Neural crest cell (in vitro differentiated cells): ENCODE measurements around the gene GHSR. TPM values are rescaled to one million over a fixed set of nuclear protein-coding genes. Genes with fewer than 3 reads are reported as not detected.

Experiments used
- DNase-seq: peaks from one replicate; pipeline ENCODE4 v3.0.0; 2021; ENCODE audit warnings: low read depth, mixed read lengths, low spot score
- H3K27ac Mint-ChIP-seq: one replicate; pipeline ENCODE4 v1.8.0; 2021; ENCODE audit warnings: mild to moderate bottlenecking, mixed read lengths; ENCODE audit not compliant: unreplicated experiment
- H3K27me3 Mint-ChIP-seq: 2 replicates; pipeline ENCODE4 v1.8.0; 2021; ENCODE audit warnings: low read depth, mild to moderate bottlenecking, mixed read lengths
- H3K36me3 Mint-ChIP-seq: 2 replicates; pipeline ENCODE4 v1.8.0; 2021; ENCODE audit warnings: low read depth, mild to moderate bottlenecking, mixed read lengths
- H3K4me1 Mint-ChIP-seq: 2 replicates; pipeline ENCODE4 v1.8.0; 2021; ENCODE audit warnings: mixed read lengths
- H3K4me3 Mint-ChIP-seq: one replicate; pipeline ENCODE4 v1.8.0; 2021; ENCODE audit warnings: mild to moderate bottlenecking, mixed read lengths
- H3K9me3 Mint-ChIP-seq: 2 replicates; pipeline ENCODE4 v1.8.0; 2021; ENCODE audit warnings: mixed read lengths
- total RNA-seq: library from RNA; stranded (reverse); gene quantifications from 2 replicates; pipeline ENCODE4 v1.2.1, GENCODE V29; 2021
- TF ChIP-seq, protein P1 (sequence below): fragments of 200-600 bp; sonication (generic); conservative IDR thresholded peaks from 2 replicates; pipeline ENCODE4 v1.5.0; 2021; ENCODE audit warnings: antibody characterized with exemption, mild to moderate bottlenecking

Gene GHSR
- total RNA-seq, 1 donor from 2014 or later = not detected

DNA sequence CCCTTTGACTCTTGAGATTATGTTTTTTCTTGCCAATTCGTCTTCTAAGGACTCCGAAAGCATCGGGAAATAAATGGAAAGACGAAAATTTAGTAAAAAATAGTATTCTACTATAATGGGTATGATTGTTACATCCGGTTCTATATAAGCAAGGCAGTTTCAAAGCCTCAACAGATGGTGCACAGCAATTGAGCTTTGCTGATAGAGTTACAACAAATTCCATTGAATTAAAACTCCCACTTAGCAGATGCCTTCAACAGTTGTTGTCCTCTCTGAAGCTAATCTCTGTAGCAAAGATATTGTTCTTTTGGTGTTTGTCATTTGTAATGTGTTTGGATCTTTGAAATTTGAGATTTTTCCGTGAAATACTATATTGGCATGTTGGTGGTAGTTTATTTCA lies 16.1 kb upstream of the GHSR start:
- Mint-ChIP-seq H3K4me3 (no peak overlapping the region), H3K36me3 (no peaks in the 10 kb centered on the region), H3K27me3 (peaks cover 2% of the 10 kb centered on the region), H3K27ac (no peak overlapping the region), H3K9me3 (no peaks in the 10 kb centered on the region), H3K4me1 (no peaks in the 10 kb centered on the region)
- TF ChIP-seq, protein P1, sequence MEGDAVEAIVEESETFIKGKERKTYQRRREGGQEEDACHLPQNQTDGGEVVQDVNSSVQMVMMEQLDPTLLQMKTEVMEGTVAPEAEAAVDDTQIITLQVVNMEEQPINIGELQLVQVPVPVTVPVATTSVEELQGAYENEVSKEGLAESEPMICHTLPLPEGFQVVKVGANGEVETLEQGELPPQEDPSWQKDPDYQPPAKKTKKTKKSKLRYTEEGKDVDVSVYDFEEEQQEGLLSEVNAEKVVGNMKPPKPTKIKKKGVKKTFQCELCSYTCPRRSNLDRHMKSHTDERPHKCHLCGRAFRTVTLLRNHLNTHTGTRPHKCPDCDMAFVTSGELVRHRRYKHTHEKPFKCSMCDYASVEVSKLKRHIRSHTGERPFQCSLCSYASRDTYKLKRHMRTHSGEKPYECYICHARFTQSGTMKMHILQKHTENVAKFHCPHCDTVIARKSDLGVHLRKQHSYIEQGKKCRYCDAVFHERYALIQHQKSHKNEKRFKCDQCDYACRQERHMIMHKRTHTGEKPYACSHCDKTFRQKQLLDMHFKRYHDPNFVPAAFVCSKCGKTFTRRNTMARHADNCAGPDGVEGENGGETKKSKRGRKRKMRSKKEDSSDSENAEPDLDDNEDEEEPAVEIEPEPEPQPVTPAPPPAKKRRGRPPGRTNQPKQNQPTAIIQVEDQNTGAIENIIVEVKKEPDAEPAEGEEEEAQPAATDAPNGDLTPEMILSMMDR = no peak
- DNase-seq = no peak

DNA sequence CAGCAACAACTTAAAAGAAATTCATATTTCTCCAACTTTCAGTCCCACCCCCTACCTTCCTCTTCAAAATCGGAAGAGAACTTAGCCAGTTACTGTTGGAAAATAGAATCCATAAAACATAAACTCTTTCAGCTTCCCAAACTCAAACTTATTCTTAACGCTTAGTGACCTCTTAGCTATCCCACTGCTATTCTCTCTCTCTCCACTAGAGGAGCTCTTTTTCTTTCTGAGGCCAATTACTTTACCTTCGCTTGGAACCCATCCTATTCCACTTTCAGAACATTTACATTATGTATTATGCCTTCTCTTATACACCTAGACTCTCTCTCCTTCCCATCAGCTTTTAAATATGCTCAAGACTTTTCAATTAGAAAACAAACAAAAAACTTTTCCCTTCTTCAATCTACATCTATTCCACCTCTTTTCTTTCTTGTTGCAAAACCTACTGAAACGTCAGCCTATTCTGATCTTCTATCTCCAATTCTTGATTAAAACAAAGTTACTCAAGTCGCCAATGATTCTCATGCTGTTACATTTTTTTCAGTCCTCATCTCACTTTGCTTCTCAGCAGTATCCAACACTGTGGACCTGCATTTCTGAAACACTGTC lies 13.4 kb upstream of the GHSR start:
- Mint-ChIP-seq H3K36me3 (no peaks in the 10 kb centered on the region), H3K9me3 (no peaks in the 10 kb centered on the region), H3K4me3 (no peak overlapping the region), H3K27ac (no peak overlapping the region), H3K27me3 (peaks cover 3% of the 10 kb centered on the region), H3K4me1 (no peaks in the 10 kb centered on the region)
- no peak for DNase-seq
- TF ChIP-seq, protein P1 = peak; percentile 82

DNA sequence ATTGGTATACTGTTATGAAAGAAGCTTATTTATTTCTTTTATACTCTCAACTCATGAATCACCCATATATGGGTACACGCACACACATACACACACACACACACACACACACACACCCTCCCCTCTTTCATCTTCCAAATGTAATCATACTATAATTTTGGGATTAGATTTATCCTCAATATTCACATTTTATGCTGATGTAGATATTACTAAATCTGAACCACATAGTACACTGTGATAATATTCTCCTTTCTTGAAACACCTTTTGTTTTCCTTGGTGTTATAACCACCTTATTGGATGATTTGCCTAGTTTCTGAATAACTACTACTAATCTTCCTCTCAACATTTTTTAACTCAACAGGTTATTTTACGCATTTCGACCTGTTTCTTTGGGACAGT lies 8.1 kb upstream of the GHSR start:
- H3K4me3 Mint-ChIP-seq = no peak overlapping the region
- no peaks in the 10 kb centered on the region for H3K36me3 Mint-ChIP-seq
- H3K27me3 Mint-ChIP-seq = peaks cover 39% of the 10 kb centered on the region
- H3K4me1 Mint-ChIP-seq = no peaks in the 10 kb centered on the region
- H3K27ac Mint-ChIP-seq = no peak overlapping the region
- DNase-seq = no peak
- no peaks in the 10 kb centered on the region for H3K9me3 Mint-ChIP-seq
- TF ChIP-seq, protein P1 = no peak

DNA sequence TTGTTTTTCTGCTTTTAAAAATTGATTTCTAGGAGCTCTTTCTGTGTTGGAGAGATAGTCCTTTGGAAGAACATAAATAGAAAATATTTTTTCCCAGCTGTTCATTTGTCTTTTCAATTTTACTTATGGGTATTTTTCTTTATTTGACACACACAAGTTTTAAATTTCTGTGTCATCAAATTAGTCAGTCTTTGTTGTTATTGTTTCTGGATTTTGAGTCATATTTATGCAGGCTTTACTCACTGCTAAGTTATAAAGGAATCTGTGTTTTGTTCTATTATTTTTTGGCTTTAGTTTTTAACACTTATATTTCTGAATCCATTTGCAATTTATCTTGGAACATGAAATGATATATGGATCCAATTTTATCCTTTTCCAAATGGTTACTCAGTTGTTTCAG lies 5.9 kb upstream of the GHSR start:
- no peak for DNase-seq
- TF ChIP-seq, protein P1 = no peak
- H3K9me3 Mint-ChIP-seq = no peaks in the 10 kb centered on the region
- no peak overlapping the region for H3K27ac Mint-ChIP-seq
- H3K27me3 Mint-ChIP-seq = peaks cover 61% of the 10 kb centered on the region
- no peak overlapping the region for H3K4me3 Mint-ChIP-seq
- H3K4me1 Mint-ChIP-seq = peaks cover 10% of the 10 kb centered on the region
- peaks cover 2% of the 10 kb centered on the region for H3K36me3 Mint-ChIP-seq

DNA sequence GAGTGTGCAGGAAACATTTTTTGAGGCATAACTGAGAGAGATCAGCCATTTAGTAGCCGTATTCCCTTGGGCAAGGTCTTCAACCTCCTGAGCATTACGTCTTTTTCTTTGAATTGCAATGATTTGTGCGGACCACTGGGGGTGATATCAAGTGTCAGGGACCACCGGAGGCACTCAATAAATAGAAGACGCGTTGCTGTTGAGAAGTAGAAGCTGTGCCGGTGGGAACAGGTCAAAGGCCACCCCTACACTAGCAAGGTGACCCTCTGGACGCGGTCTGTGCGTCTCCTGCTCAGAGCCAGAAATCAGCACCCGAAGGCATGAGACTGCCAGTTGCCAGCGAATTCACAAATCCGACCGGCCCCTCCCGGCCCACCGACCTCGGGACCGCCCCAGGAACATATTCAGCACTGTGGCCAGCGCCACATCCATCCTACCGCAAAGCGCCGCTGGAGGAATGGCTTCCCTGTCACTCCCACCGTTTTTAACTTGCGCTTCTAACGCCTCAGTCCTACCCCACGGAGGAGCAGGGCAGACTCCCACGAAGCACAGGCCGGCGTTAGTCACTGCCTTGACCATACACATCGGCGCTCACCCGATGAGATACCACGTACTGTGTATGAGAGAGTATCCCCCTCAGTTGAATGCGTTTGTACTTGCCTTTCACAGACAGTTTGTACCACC lies 1.4 kb upstream of the GHSR start:
- peak; percentile 58 for DNase-seq
- H3K4me1 Mint-ChIP-seq = peaks cover 18% of the 10 kb centered on the region
- peaks cover 10% of the 10 kb centered on the region for H3K36me3 Mint-ChIP-seq
- no peak overlapping the region for H3K27ac Mint-ChIP-seq
- H3K27me3 Mint-ChIP-seq = peaks cover 90% of the 10 kb centered on the region
- no peaks in the 10 kb centered on the region for H3K9me3 Mint-ChIP-seq
- TF ChIP-seq, protein P1 = no peak
- H3K4me3 Mint-ChIP-seq = peak overlapping the region; percentile 42
